Measurements from ENCODE around the gene ELMOD1.

Gene ELMOD1

DNA sequence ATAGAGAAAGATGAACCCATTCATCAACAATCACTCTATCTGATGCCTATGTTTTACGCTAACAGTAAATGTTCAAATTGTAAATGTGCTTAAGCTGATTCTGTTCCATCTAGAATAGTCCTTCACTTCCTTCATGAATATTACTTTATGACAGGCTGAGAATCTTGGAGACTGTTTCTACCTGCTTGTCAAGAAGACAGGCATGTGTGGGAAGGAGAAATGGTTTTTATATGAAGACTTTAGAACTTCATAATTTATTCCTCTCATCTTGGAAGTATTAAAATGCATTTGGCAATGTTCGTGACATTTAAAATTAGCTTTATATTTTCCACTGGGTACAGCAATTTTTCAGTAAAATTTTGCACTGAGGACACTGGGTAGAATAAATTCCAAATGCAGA lies 41.0 kb downstream of the ELMOD1 start:
- peak in 1 of 51 donors; percentile 31 for DNase-seq

DNA sequence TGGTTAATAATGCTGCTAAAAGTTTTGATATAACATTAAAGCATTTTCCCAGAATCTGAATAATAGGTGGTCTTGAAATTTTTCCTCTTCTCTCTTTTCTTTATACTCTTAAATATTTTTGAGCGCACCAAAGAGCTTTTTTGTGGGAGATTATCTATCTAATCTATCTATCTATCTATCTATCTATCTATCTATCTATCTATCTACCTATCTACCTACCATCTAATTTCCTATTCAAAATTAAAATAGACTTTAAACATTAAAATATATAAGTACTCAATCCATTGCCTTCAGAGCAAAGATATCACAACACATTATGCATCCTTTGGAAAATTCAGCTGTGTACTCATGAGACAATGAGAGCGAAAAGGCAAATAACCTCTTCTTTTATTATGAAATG lies 55.8 kb downstream of the ELMOD1 start:
- no peak for DNase-seq

DNA sequence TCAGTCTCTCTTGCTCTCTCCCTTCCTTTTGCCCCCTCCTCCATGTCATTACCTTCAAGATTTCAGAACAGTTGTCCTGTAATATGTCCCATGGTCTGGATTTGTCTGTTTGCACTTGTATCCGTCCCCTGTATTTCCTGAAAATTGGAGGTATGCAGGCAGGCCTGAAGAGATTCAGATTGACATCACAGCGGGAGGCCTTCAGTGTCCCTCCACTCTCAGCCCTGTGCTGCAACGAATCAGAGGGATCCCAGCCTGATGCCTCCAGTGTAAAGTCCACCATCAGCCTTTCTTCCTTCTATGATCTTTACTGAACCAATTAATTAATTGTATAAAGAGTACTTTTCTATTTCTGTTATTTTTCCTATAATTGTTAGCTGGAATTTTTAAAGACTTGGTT lies 57.3 kb downstream of the ELMOD1 start:
- DNase-seq = no peak

DNA sequence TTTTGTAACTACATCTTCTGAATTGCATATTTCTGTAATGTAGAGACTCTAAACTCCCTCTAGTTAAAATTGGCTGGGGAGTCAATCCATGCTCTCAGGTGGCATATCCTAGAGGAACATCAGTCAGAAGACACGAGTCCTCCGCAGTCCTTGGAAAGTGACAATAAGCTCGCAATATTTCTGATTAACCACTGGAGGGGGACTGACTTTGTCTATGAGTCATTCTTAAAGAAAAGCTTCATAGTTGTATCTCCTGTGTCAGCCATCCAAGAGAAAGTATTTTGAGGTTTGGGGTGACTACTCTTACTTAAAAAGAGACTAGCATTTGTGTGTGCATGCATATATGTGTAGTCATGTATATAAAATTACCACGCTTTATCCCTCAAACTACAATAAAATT lies 60.7 kb downstream of the ELMOD1 start:
- DNase-seq = no peak

DNA sequence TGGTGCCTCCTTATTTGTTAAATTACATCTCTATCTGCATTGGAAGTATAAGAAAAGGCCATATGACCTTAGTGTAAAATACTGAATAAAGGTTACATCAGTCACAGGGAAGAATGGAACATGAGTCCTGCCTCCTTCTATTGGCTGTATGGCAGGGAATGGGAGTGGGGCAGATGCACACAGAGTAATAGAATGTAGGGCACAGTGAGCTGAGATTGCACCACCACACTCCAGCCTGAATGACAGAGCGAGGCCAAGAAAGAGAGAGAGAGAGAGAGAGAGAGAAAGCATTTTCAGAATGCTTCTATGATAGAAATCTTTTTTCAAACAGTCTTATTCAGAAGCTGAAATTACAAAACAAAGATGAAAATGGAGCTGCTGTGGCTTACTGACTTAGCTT lies 62.1 kb downstream of the ELMOD1 start:
- DNase-seq = no peak

DNA sequence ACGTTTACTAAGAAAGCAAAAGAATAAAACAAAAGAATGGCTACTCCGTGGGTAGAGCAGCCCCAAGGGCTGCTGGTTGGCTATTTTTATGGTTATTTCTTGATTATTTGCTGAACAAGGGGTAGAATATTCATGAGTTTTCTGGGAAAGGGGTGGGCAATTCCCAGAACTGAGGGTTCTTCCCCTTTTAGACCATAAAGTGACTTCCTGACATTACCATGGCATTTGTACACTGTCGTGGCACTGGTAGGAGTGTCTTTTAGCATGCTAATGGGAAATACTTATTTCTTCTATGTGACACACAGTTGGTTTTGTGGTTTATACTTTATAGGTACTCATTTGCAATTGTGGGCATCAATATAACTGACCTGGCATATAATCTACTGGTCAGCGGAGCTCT lies 64.7 kb downstream of the ELMOD1 start:
- DNase-seq = no peak

DNA sequence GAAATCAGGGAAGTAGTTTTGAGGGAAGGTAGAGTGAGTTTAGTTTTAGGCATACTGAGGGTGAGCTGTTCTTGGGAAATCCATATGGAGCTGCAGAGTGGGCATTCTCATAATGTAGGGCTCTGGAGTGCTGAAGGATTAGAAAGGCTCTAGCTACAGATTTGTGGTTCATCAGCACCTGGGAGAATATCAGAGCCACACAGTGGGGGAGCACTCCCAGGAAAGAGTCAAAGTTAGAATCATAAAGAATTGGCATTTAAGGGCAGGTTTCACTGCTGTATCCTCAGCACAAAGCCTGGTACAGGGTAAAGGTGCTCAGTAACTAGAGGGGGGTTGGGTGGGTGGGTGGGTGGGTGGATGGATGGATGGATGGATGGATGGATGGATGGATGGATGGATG lies 68.4 kb downstream of the ELMOD1 start:
- no peak for DNase-seq

DNA sequence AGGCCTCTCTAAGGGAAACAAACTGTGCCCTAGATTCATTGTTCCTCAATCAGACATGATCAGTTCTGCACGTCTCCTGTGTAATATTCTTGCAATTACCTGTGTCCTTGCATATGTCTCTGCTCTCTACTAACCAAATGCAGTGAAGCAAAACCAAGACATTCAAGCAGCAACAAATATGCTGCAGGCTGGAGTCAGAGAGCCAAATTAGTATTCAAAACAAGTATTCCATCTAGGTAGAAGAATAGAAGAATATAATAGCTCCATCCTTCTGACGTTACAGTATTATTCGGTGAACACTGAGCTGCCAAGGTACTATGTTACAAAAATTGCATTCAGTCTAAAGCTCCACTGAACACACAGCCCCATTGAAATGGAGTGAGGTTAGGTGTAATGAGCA lies 69.1 kb downstream of the ELMOD1 start:
- peak in 1 of 51 donors; percentile 42 for DNase-seq

DNA sequence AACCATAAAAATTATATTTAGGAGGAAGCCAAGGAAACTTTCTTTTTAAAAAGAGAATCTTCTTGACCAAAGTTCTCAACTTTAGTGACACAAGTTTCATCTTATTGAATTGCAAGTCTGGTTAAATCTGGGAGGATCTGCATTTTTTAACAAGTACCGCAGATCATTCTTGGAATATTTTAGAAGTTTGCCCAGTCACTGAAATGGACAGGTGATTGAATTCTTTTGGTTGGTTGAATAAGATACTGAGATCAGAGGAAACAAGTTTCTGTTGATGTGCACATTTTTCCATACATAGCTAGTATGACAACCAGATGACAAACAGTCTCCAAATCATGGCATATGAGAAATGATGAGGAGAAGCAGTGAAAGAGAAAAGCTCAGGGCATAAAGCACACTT lies 70.7 kb downstream of the ELMOD1 start:
- no peak for DNase-seq

DNA sequence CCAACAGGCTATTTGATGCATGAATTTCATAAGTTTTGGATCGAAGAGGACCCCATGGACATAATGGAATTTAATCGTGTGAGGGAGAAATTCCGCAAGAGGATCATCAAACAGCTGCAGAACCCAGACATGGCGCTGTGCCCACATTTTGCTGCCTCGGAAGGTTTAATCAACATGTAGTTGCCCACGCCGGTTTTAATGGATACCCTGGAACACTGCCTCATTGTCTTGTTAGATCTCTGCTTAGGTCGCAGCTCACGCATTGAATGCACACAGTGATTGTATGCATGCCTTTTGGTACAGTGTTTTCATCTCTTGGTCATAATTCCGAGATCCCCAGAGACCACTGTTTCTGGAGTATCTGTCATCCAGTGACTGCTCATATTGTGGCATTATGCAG lies 74.1 kb downstream of the ELMOD1 start:
- peak in 5 of 51 donors; percentile 1 to 4 (median 3) for DNase-seq

DNA sequence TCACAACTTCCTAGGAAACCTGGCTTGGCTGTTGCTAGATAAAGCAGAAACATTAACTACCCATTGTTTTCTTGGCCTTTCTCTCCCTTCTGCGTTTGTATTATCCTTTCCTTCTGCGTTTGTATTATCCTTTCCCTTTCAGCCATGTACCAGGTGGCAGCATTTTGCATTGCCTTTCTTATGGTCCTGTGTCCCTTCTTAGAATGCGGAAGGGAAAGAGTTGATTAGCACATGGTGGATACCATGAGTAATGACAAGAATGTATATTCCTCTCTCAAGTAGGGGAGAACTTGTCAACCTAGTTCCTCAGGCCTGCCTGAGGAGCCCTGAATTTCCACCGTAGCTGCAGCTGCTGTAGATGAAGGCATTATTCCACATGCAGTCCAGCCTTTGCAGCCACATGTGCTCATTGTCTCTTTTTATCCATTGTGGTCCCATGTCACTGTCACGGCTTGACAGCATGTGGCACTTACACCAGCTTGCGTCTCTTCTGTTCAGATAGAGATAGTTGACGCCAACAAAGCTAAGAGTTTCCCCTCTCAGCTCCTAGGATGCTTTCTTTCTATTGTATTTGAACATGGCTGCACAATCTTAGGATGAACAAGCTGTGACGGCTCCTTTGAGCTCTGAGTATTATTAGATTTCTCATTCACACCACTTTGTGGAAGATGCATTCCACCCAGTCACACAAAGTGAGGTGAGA lies 76.1 kb downstream of the ELMOD1 start:
- DNase-seq = no peak

DNA sequence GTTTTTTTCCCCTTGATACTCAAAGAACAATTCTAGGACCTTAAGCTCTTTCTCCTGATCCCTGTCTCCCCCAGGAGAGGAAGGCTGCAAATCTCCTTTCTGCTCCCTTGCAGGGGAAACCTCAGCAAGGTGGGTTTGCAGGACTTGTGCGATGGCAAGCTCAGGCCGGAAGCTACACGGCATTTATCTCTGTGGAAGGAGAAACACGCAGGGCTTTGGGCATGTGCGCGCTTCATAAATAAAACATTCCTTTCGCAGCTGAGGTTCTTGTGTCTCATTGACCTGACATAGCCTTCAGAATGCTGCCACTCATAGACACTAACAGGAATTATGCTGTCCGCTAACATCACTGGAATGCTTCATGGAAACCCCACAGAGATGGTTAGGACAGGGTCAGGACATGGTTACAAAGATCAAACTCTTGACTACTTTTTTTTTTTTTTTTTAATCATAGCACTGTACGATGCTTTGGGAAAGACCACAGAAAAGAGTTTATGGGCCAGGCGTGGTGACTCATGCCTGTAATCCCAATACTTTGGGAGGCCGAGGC lies 78.3 kb downstream of the ELMOD1 start:
- DNase-seq = no peak

DNA sequence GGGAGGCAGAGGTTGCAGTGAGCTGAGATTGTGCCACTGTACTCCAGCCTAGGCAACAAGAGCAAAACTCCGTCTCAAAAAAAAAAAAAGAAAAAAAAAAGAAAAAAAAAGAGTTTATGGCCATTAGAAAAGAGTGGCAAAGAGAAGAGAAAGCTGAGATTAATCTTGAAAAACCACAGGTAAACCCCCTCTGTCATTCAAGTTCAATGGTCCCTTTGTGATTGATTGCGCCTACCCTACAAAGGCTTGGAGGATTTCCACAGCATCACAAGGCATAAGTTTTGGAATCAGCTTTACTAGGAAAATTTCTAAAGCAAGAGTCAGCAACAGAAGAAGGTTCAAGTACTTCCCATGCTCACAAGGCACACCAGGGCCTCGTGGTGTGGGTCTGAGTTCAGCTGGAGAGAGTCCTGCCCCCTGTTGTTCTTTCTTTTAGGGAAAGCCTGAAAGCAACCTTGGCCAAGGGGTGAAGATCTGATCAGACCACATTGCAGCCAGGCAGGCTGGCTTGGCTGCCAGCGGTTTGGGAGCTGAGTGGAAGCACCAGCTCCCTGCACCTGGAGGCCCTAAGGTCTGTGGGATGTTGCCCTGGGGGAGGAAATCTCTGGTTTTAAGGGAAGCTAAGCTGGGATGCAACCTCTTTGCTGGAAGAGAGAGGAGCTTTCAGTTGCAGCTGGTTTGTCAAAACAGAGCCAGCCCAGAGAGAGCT lies 79.1 kb downstream of the ELMOD1 start:
- DNase-seq = no peak

DNA sequence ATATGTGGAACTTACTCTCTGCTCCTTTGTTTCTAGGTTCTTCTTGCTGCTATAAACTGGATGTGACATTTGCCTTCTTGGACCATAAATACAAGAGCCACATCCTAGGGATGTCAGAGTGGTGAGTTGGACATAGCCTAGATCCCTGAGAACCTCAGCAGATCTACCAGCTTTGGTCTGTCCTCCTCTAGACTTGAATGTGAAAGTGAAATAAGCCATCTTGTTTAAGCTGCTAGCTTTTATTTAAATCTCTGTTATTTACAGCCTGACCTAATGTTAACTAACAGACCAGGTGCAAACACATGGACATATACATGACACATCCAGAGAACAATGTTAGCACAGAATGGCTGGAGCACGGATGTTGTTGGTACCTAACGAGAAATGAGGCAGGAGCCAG lies 85.0 kb downstream of the ELMOD1 start:
- DNase-seq = no peak

DNA sequence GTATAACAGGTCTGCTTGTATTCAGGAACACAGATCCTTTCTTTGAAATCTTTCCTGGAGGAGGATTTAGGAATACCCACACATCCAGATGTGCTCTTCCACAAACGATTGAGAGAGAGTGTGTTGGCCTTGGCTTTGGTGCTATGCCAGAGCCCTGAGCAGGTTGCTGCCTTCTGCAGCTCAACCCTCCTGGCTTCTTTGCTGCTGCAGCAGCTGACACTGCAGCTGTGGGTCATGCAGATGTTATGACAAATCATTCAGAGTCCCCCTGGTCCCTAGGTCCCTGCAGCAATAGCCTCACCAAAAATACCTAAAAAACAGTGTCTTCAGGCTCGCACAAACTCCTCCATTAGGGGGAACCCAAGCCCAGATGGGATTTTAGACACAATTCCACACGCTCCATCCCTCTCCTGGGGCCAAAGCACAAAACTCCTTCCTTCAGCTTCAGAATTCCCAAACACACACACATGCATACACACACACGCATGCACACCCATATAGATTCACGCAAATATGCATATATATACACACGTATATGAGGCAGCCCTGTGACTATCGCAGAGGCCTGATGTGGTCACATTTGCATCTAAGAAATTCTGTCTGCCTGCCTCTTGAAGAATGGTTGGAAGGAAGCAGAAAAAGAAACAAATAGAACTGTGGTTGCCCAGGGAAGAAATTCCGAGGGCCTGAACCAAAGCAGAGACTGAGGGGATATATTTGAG lies 85.5 kb downstream of the ELMOD1 start:
- DNase-seq = no peak

DNA sequence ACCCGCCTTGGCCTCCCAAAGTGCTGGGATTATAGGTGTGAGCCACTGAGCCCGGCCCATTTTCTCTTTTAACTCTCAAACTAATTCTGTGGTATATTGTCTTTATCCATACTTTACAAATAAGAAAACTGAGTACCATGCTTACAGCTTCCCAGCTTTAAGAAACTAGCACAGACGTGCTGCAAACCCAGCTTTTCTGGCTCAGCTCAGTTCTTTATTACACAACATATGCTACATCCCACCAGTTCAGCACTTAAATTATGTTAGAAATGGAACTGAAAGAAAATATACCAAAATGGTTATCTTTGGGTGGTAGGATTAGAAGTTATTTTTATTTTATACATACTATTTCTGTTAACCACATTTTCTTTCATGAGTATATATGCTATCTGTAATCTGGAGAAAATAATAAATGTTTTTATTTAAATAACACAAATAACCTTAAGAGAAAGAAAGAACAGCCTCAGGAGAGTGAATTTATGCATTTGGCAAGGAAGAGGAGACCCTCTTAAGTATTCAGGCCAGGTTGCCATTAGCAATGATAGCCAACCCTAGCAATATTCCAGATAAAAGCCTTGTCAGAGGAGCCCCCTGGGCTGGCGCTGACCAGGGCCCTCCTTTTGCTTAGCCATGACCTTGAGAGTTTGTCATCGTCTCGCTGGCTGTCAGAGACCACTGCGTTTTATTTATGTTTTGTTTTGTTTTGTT lies 87.1 kb downstream of the ELMOD1 start:
- no peak for DNase-seq

DNA sequence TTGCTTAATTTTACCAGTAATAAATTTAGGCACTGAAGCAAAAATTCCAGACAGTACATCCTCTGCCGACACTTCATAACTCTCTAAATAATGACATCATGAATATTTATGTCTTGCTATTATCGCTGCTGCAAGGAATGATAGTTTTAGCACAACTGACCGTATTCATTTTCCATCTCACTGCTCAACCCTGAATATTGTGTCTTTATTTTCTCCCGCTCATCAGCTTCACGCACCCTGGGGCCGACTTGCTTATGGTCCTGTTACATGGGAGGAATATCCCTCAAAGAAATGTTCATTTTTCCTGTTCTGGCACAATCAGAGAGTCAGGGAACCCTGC lies 87.7 kb downstream of the ELMOD1 start:
- DNase-seq = no peak

DNA sequence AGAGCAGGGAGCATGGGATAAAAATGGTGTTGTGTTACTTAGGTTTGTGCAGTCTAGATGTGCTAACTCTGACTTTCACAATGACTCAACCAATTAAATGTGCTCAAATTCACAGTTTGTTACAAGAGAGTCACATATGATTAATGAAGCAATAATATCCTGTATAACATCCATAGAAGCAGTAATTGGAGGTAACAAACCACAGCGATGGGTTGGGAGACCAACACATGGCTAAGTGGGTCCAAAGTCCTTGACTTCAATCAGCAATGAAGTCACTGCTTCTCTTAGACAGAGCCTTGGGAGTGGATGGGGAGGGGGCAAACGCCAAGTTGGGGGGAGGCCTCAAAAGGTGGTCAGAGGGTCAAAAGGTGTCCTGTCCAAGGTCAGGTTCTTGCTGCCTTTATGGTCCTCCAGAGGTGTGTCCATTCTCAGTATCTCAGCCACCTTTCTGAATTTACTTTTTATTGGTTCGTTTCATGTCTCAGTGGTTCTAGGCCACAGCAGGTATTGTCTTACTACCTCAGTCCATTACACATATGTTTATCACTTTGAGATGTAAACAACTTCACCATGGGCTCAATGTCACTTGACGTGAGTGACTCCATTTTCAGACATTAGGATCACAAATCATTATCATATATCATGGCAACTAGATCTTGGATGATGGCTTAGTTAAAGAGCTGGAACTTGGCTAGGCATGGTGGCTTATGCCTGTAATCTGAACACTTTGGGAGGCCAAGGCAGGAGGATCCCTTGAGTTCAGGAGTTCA lies 88.5 kb downstream of the ELMOD1 start:
- no peak for DNase-seq

DNA sequence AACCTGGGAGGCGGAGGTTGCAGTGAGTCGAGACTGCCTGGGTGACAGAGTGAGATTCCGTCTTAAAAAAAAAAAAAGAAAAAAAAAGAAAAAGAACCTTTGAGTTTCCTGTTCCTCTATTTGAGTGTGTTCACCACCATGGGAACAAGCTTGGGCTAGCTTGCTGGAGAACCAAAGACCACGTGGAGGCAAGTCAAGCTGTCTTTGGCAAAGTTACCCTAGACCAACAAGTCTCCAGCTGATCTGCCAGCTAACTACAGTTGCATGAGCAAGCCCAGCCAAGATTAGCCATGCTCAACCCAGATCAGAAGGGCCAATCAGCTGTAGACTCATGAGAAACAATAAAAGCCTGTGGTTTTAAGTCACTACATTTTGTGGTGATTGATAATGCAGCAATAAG lies 91.2 kb downstream of the ELMOD1 start:
- DNase-seq = no peak

DNA sequence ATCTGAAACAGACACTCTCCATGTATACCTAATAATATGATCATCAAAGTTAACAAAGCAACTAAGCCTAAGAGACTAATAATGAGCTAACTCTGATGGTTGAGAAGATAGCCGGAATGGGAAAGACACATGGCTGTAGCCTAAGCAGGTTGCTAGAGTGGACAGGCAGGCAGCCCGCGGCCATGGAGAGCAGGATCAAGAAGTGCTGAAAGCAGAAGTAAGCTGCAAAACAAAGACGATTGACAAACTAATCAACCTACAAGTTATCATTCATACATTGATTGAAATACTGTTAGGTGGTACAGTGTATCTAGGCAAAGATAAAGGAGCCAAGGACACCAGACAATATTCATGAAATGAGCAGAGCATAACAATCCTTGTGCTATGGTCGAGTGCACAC lies 91.6 kb downstream of the ELMOD1 start:
- DNase-seq = no peak

DNA sequence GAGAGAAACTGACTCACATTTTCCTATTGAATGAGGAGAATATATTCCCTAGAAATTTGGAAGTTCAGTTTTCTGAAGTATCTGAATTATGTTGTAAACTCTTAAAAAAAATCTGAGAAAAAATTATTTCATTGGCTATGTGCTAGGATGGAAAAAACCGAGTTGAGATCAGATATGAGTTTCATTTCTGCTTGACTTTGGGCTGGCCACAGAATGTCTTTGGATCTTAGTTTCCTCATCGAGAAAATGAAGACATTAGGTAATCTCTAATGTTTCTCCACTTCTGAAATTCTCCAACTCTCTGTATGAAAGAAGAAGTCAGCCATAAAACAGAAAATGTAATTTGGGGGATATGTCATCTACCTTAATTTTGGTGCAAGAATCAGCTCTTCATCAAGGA lies 92.1 kb downstream of the ELMOD1 start:
- DNase-seq = no peak
